NCI-H2081 (cell line): ENCODE results near the gene PCDHGA12.
"Not testable (repeated sequence)": the region's sequence is repeated elsewhere in the genome, so short reads cannot be mapped to it uniquely, and the experiment has no call there.

Source experiments
- DNase-seq, 2 experiments: peaks; one replicate each; lab custom pipeline; 2025; lab: John Stamatoyannopoulos, UW

PCDHGA12 gene

GRCh38 chr5:141407790-141408505, 22.4 kb upstream of the PCDHGA12 start, which contains the start of gene PCDHGB6:
TSS of gene PCDHGB6 (plus strand) at chr5:141408021. CDS start at chr5:141408203, 182 bp downstream.
- not testable (repeated sequence) for DNase-seq

- DNase-seq = no peak
Observed at GRCh38 chr5:141409598-141410306, 20.6 kb upstream of the PCDHGA12 start.

GRCh38 chr5:141411575-141411974, 18.7 kb upstream of the PCDHGA12 start:
- no peak for DNase-seq

- no peak for DNase-seq
Observed at GRCh38 chr5:141412854-141413539, 17.3 kb upstream of the PCDHGA12 start, which contains the start of gene PCDHGA10. TSS of gene PCDHGA10 (plus strand) at chr5:141412987. CDS start at chr5:141413176, 189 bp downstream.

GRCh38 chr5:141413540-141414069, 16.7 kb upstream of the PCDHGA12 start:
- DNase-seq = no peak

- not testable (repeated sequence) for DNase-seq
Observed at GRCh38 chr5:141414548-141415274, 15.6 kb upstream of the PCDHGA12 start.

- not testable (repeated sequence) for DNase-seq
Observed at GRCh38 chr5:141415275-141415618, 15.1 kb upstream of the PCDHGA12 start.

GRCh38 chr5:141417494-141418172, 12.7 kb upstream of the PCDHGA12 start, which contains the start of gene PCDHGB7:
TSS of gene PCDHGB7 (plus strand) at chr5:141417677. CDS start at chr5:141417860, 183 bp downstream.
- DNase-seq = peak; percentile 58 to 73

GRCh38 chr5:141419074-141419880, 11.0 kb upstream of the PCDHGA12 start:
- DNase-seq = no peak

- DNase-seq = no peak
Observed at GRCh38 chr5:141420855-141421488, 9.3 kb upstream of the PCDHGA12 start, which contains the start of gene PCDHGA11. TSS of gene PCDHGA11 (plus strand) at chr5:141421051. CDS start at chr5:141421228, 177 bp downstream.

- no peak for DNase-seq
Observed at GRCh38 chr5:141421489-141421855, 8.8 kb upstream of the PCDHGA12 start.

GRCh38 chr5:141422742-141423291, 7.5 kb upstream of the PCDHGA12 start:
- no peak for DNase-seq

- DNase-seq = no peak
Observed at GRCh38 chr5:141427783-141428426, 2.4 kb upstream of the PCDHGA12 start.

GRCh38 chr5:141431286-141431685, 979 bp downstream of the PCDHGA12 start:
- DNase-seq = no peak

- DNase-seq = not testable (repeated sequence)
Observed at GRCh38 chr5:141432308-141432707, 2.0 kb downstream of the PCDHGA12 start.

GRCh38 chr5:141432726-141433125, 2.4 kb downstream of the PCDHGA12 start:
- not testable (repeated sequence) for DNase-seq

- DNase-seq = no peak
Observed at GRCh38 chr5:141434006-141434405, 3.7 kb downstream of the PCDHGA12 start.

- no peak for DNase-seq
Observed at GRCh38 chr5:141437221-141437620, 6.9 kb downstream of the PCDHGA12 start.
